HCT116 (cell line): ENCODE results near the gene RTN4.

Experiments used
- ELF1 ChIP-seq: IDR thresholded peaks from 2 replicates; pipeline ENCODE4 v1.6.1; 2012; ENCODE audit warnings: low read depth, borderline replicate concordance
- EZH2 ChIP-seq: fragments of 200-600 bp; sonication (generic); IDR thresholded peaks from 2 replicates; pipeline ENCODE4 v1.6.1; 2017; ENCODE audit warnings: antibody characterized with exemption, mixed run types
- EZH2phosphoT487 ChIP-seq: fragments of 200-600 bp; IDR thresholded peaks from 2 replicates; pipeline ENCODE4 v1.6.1; 2018; ENCODE audit warnings: antibody characterized with exemption, borderline replicate concordance
- JUND ChIP-seq: IDR thresholded peaks from 2 replicates; pipeline ENCODE4 v1.6.1; 2012
- POLR2AphosphoS5 ChIP-seq: IDR thresholded peaks from 2 replicates; pipeline ENCODE4 v1.6.1; 2011; ENCODE audit warnings: mild to moderate bottlenecking, low read depth, low read length, moderate library complexity
- SP1 ChIP-seq: IDR thresholded peaks from 2 replicates; pipeline ENCODE4 v1.6.1; 2012; ENCODE audit warnings: low read depth
- TF ChIP-seq, protein P1 (sequence below), 3 experiments: fragments of 200-600 bp in 1 of 3; sonication (generic) in 1 of 3; IDR thresholded peaks in 2 of 3; conservative IDR thresholded peaks in 1 of 3; 2 replicates each; pipeline ENCODE4 v1.5.1; 2012 to 2017; ENCODE audit warnings: low read depth in 2 of 3, low read length in 2 of 3, antibody characterized with exemption in 1 of 3, borderline replicate concordance in 1 of 3, control low read depth in 1 of 3, mild to moderate bottlenecking in 1 of 3, mixed read lengths in 1 of 3, mixed run types in 1 of 3, moderate library complexity in 1 of 3; ENCODE audit not compliant: insufficient read depth in 1 of 3
- TF ChIP-seq, protein P2 (sequence below): IDR thresholded peaks from 2 replicates; pipeline ENCODE4 v1.6.1; 2011; ENCODE audit warnings: mild to moderate bottlenecking, low read length, moderate library complexity; ENCODE audit not compliant: insufficient replicate concordance; ENCODE audit errors: extremely low read depth
- TF ChIP-seq, protein P3 (sequence below): IDR thresholded peaks from 2 replicates; pipeline ENCODE4 v1.6.1; 2012; ENCODE audit warnings: low read depth

GRCh38 chr2:55097082-55097460 is 46.8 kb upstream of the RTN4 start:
- TF ChIP-seq POLR2AphosphoS5 (no peak), EZH2phosphoT487 (no peak), ELF1 (no peak), JUND (no peak), SP1 (no peak), EZH2 (no peak)
- TF ChIP-seq, protein P1, sequence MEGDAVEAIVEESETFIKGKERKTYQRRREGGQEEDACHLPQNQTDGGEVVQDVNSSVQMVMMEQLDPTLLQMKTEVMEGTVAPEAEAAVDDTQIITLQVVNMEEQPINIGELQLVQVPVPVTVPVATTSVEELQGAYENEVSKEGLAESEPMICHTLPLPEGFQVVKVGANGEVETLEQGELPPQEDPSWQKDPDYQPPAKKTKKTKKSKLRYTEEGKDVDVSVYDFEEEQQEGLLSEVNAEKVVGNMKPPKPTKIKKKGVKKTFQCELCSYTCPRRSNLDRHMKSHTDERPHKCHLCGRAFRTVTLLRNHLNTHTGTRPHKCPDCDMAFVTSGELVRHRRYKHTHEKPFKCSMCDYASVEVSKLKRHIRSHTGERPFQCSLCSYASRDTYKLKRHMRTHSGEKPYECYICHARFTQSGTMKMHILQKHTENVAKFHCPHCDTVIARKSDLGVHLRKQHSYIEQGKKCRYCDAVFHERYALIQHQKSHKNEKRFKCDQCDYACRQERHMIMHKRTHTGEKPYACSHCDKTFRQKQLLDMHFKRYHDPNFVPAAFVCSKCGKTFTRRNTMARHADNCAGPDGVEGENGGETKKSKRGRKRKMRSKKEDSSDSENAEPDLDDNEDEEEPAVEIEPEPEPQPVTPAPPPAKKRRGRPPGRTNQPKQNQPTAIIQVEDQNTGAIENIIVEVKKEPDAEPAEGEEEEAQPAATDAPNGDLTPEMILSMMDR (IDR thresholded peaks at IDR 0.05 in 2 of 3, conservative IDR thresholded peaks at IDR 0.05 in 1 of 3; ENCODE audit: borderline replicate concordance in 1 of 3, insufficient read depth in 1 of 3, low read depth in 2 of 3, low read length in 2 of 3): no peak
- TF ChIP-seq, protein P2, sequence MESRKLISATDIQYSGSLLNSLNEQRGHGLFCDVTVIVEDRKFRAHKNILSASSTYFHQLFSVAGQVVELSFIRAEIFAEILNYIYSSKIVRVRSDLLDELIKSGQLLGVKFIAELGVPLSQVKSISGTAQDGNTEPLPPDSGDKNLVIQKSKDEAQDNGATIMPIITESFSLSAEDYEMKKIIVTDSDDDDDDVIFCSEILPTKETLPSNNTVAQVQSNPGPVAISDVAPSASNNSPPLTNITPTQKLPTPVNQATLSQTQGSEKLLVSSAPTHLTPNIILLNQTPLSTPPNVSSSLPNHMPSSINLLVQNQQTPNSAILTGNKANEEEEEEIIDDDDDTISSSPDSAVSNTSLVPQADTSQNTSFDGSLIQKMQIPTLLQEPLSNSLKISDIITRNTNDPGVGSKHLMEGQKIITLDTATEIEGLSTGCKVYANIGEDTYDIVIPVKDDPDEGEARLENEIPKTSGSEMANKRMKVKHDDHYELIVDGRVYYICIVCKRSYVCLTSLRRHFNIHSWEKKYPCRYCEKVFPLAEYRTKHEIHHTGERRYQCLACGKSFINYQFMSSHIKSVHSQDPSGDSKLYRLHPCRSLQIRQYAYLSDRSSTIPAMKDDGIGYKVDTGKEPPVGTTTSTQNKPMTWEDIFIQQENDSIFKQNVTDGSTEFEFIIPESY: no peak
- TF ChIP-seq, protein P3, sequence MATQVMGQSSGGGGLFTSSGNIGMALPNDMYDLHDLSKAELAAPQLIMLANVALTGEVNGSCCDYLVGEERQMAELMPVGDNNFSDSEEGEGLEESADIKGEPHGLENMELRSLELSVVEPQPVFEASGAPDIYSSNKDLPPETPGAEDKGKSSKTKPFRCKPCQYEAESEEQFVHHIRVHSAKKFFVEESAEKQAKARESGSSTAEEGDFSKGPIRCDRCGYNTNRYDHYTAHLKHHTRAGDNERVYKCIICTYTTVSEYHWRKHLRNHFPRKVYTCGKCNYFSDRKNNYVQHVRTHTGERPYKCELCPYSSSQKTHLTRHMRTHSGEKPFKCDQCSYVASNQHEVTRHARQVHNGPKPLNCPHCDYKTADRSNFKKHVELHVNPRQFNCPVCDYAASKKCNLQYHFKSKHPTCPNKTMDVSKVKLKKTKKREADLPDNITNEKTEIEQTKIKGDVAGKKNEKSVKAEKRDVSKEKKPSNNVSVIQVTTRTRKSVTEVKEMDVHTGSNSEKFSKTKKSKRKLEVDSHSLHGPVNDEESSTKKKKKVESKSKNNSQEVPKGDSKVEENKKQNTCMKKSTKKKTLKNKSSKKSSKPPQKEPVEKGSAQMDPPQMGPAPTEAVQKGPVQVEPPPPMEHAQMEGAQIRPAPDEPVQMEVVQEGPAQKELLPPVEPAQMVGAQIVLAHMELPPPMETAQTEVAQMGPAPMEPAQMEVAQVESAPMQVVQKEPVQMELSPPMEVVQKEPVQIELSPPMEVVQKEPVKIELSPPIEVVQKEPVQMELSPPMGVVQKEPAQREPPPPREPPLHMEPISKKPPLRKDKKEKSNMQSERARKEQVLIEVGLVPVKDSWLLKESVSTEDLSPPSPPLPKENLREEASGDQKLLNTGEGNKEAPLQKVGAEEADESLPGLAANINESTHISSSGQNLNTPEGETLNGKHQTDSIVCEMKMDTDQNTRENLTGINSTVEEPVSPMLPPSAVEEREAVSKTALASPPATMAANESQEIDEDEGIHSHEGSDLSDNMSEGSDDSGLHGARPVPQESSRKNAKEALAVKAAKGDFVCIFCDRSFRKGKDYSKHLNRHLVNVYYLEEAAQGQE: no peak
